ENCODE results near the gene DEFB118.

GRCh38 chr20:31363295-31363694, 5.1 kb upstream of the DEFB118 start:
- no peak for TF ChIP-seq CTCF (IDR thresholded peaks at IDR 0.05 in 2 of 3, conservative IDR thresholded peaks at IDR 0.05 in 1 of 3; ENCODE audit: borderline replicate concordance in 1 of 3, insufficient read depth in 1 of 3, low read depth in 2 of 3, low read length in 2 of 3)
- no peak for TF ChIP-seq ZNF274 (IDR thresholded peaks at IDR 0.05; ENCODE audit: low read depth, low read length)
- no peak for TF ChIP-seq ZBTB33 (IDR thresholded peaks at IDR 0.05; ENCODE audit: extremely low read depth, insufficient replicate concordance, low read length)
- TF ChIP-seq SIN3A (IDR thresholded peaks at IDR 0.05; ENCODE audit: low read depth), result no peak
